HEK293T (cell line): ENCODE data around the gene GRPEL2.

Experiments
- CTCF ChIA-PET: fragments of 350-600 bp; formaldehyde crosslinking; extraction: SDS; loops from one replicate; lab custom pipeline; 2021; ENCODE audit warnings: antibody characterized with exemption, inconsistent platforms; lab: Yijun Ruan, JAX
- POLR2A ChIA-PET: fragments of 350-600 bp; formaldehyde crosslinking; extraction: SDS; loops from one replicate; lab custom pipeline; 2020; ENCODE audit warnings: antibody characterized with exemption, inconsistent platforms; lab: Yijun Ruan, JAX
- DNase-seq: peaks from one replicate; pipeline ENCODE4 v3.0.0; 2012; ENCODE audit warnings: mixed read lengths; ENCODE audit errors: extremely low spot score
- ARNT ChIP-seq: fragments of 450-650 bp; IDR thresholded peaks from 2 replicates; pipeline ENCODE4 v1.6.1; 2017; ENCODE audit warnings: mild to moderate bottlenecking
- BHLHE40 ChIP-seq: fragments of 450-650 bp; IDR thresholded peaks from 2 replicates; pipeline ENCODE4 v1.6.1; 2016; ENCODE audit warnings: mild to moderate bottlenecking, moderate library complexity, borderline replicate concordance
- CTBP1 ChIP-seq: fragments of 450-650 bp; IDR thresholded peaks from 2 replicates; pipeline ENCODE4 v1.6.1; 2016; ENCODE audit warnings: borderline replicate concordance
- ELF4 ChIP-seq: fragments of 450-650 bp; IDR thresholded peaks from 2 replicates; pipeline ENCODE4 v1.6.1; 2017; ENCODE audit warnings: antibody characterized with exemption
- FOXA1 ChIP-seq: fragments of 450-650 bp; IDR thresholded peaks from 2 replicates; pipeline ENCODE4 v1.6.1; 2016; ENCODE audit warnings: mild to moderate bottlenecking
- FOXK2 ChIP-seq: fragments of 450-650 bp; IDR thresholded peaks from 2 replicates; pipeline ENCODE4 v1.6.1; 2016; ENCODE audit warnings: mild to moderate bottlenecking
- FOXM1 ChIP-seq: fragments of 450-650 bp; IDR thresholded peaks from 2 replicates; pipeline ENCODE4 v1.6.1; 2017; ENCODE audit warnings: mild to moderate bottlenecking, borderline replicate concordance
- HDGF ChIP-seq: fragments of 450-650 bp; IDR thresholded peaks from 2 replicates; pipeline ENCODE4 v1.6.1; 2017; ENCODE audit warnings: antibody characterized with exemption, borderline replicate concordance
- L3MBTL2 ChIP-seq: fragments of 450-650 bp; conservative IDR thresholded peaks from 2 replicates; pipeline ENCODE4 v1.6.1; 2016; ENCODE audit warnings: mild to moderate bottlenecking
- LEF1 ChIP-seq: fragments of 450-650 bp; IDR thresholded peaks from 2 replicates; pipeline ENCODE4 v1.6.1; 2017; ENCODE audit warnings: mild to moderate bottlenecking, borderline replicate concordance
- NFRKB ChIP-seq: fragments of 450-650 bp; IDR thresholded peaks from 2 replicates; pipeline ENCODE4 v1.6.1; 2016; ENCODE audit warnings: mild to moderate bottlenecking, moderate library complexity
- SP1 ChIP-seq: fragments of 450-650 bp; IDR thresholded peaks from 2 replicates; pipeline ENCODE4 v1.6.1; 2017
- SUZ12 ChIP-seq: fragments of 450-650 bp; IDR thresholded peaks from 2 replicates; pipeline ENCODE4 v1.6.1; 2016; ENCODE audit warnings: mild to moderate bottlenecking
- TARDBP ChIP-seq: fragments of 450-650 bp; IDR thresholded peaks from 2 replicates; pipeline ENCODE4 v1.6.1; 2016
- ZNF384 ChIP-seq: fragments of 450-650 bp; IDR thresholded peaks from 2 replicates; pipeline ENCODE4 v1.6.1; 2016
- TF ChIP-seq, protein P1 (sequence below): fragments of 450-650 bp; IDR thresholded peaks from 2 replicates; pipeline ENCODE4 v1.6.1; 2016

Gene GRPEL2

DNA sequence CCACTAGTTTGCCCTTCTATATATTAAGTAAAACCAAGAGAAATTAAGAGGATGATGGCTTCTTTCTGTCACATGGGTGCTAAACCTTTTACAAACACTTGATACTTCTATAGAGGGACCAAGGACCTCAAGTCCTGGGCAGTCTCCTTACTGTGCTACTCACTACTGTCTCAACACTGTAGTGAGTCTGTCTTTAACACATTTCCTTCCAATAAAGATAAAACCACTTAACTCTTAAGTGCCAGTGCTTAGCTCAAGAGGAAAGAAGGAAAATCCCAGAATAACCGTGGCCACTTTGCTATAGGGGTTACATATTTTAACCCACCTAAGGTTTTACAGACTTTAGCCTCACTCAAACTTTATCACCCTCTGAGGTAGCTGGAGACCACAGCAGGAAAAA, 4.4 kb upstream of the GRPEL2 start:
- ChIA-PET POLR2A (interaction anchor here (0.8 to 1.3 kb wide), 2 partner anchors 8 to 17 kb away, joined by 3 read pairs; partner anchors contain the start of gene PCYOX1L), CTCF (interaction anchor here (0.5 kb wide), 1 partner anchor 34 kb away, joined by 4 read pairs; no protein-coding TSS in a partner anchor)
- TF ChIP-seq TARDBP, result no peak
- TF ChIP-seq ZNF384, result no peak
- no peak for TF ChIP-seq LEF1
- no peak for DNase-seq

DNA sequence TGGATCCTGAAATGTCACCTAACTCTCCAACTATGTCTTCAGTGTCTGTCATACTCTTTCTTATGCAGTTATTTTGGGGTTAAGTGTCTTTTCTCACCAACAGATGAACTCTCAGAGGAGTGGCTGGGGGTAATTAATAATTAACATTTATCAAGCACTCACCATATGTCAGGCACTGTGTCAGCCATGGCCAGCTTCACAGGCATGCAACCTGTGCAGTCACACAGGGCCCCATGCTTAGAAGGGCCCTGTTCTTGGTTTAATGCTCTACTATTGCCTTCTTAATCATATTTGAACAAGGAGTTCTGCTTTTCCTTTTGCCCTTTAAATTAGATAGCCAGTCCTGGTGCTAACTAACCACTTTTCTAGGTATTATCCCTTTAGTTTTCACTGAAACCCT, 3.4 kb upstream of the GRPEL2 start:
- ChIA-PET POLR2A (interaction anchor here (0.8 to 1.3 kb wide), 2 partner anchors 9 to 16 kb away, joined by 3 read pairs; partner anchors contain the start of gene PCYOX1L), CTCF (interaction anchor here (0.6 kb wide), 1 partner anchor 66 kb away, joined by 3 read pairs; no protein-coding TSS in a partner anchor)
- DNase-seq, result no peak
- TF ChIP-seq BHLHE40, result no peak
- no peak for TF ChIP-seq SP1
- TF ChIP-seq L3MBTL2, result no peak
- TF ChIP-seq FOXA1, result no peak
- TF ChIP-seq ARNT, result no peak
- TF ChIP-seq ELF4, result no peak
- TF ChIP-seq, protein P1, sequence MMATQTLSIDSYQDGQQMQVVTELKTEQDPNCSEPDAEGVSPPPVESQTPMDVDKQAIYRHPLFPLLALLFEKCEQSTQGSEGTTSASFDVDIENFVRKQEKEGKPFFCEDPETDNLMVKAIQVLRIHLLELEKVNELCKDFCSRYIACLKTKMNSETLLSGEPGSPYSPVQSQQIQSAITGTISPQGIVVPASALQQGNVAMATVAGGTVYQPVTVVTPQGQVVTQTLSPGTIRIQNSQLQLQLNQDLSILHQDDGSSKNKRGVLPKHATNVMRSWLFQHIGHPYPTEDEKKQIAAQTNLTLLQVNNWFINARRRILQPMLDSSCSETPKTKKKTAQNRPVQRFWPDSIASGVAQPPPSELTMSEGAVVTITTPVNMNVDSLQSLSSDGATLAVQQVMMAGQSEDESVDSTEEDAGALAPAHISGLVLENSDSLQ, result no peak
- TF ChIP-seq LEF1, result no peak
- TF ChIP-seq TARDBP, result no peak
- no peak for TF ChIP-seq ZNF384
- TF ChIP-seq HDGF, result no peak
- no peak for TF ChIP-seq CTBP1
- no peak for TF ChIP-seq NFRKB
- TF ChIP-seq FOXM1, result no peak
- TF ChIP-seq FOXK2, result no peak

DNA sequence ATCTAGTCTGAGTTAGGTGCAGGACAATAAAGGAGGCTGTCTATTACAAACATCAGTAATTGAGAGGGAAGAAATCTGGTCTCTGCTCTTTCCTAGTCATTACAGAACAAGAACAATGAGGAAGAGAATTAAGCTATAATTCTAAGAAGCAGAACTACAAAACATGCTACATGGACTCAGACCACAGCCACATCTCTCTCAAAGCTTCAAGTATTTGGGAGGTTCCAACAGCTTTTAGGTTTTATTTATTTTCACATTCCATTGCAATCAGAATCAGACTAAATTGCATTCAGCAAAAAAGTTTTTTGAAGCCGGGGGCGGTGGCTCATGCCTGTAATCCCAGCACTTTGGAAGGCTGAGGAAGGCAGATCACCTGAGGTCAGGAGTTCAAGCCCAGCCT, 1.1 kb upstream of the GRPEL2 start:
- no peak for DNase-seq
- CTCF ChIA-PET, result interaction anchor here (1.6 to 3.0 kb wide), 2 partner anchors 23 to 26 kb away, joined by 3 to 7 read pairs; no protein-coding TSS in a partner anchor
- TF ChIP-seq ARNT (no peak), TARDBP (no peak), SP1 (no peak), NFRKB (no peak), SUZ12 (no peak), BHLHE40 (no peak), ELF4 (no peak), CTBP1 (no peak), ZNF384 (no peak), L3MBTL2 (no peak), FOXK2 (no peak)
- TF ChIP-seq, protein P1, result no peak
- POLR2A ChIA-PET, result interaction anchor here (1.1 to 6.6 kb wide), 11 partner anchors 9 to 218 kb away, joined by 4 to 160 read pairs (median 5); partner anchors contain the start of gene PCYOX1L

DNA sequence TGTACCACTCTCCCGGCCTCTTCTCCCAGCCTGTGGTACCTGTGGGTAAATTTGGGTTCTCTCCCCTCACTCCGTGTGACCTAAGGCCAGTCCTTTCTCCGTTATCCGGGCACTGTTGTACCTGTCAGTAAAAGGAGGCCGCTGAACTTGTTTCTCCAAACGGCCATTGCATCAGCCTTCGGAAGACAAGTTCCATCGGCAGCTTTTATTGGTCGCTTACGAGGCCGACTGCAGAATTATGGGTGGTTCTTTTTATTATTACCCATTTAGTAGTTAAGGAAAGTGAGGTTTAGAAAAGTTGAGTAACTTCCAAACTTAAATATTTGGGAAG, 558 bp downstream of the GRPEL2 start:
- peak; percentile 12 for DNase-seq
- TF ChIP-seq, protein P1, result no peak
- TF ChIP-seq ELF4 (no peak), L3MBTL2 (no peak), ARNT (no peak), LEF1 (no peak), FOXK2 (no peak), BHLHE40 (no peak), FOXM1 (no peak), SP1 (no peak), NFRKB (no peak), ZNF384 (no peak), CTBP1 (no peak)
- CTCF ChIA-PET, result interaction anchor here (0.7 to 3.0 kb wide), 3 partner anchors 21 to 96 kb away, joined by 3 to 7 read pairs (median 5); no protein-coding TSS in a partner anchor
- POLR2A ChIA-PET, result interaction anchor here (0.6 to 6.6 kb wide), 21 partner anchors 10 to 236 kb away, joined by 3 to 160 read pairs (median 5); partner anchors contain the start of genes ARHGEF37, CSNK1A1 and PCYOX1L

DNA sequence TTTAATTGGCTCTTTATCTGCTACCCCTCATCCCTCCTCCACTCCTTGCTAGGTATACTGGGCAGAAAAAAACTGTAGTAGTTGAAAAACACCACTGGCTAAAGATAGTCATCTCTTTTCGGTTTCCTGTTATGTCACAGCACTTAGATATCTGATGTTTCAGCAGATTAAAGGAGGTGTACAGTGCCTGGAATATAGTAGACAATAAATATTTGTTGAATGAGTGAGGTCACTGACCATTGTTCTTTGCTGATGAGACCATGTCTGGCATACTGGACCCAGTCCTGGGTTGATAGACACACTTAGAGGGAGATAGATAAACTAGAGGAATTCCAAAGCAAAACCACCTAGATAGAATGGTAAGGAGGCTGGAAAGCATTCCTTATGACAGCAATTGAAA, 3.2 kb downstream of the GRPEL2 start:
- TF ChIP-seq TARDBP (no peak), LEF1 (no peak), NFRKB (no peak), SP1 (no peak), FOXA1 (no peak), HDGF (no peak)
- ChIA-PET POLR2A (interaction anchor here (1.5 to 6.6 kb wide), 2 partner anchors 9 to 10 kb away, joined by 5 to 160 read pairs; partner anchors contain the start of gene PCYOX1L), CTCF (no interaction called here)
- DNase-seq, result no peak

DNA sequence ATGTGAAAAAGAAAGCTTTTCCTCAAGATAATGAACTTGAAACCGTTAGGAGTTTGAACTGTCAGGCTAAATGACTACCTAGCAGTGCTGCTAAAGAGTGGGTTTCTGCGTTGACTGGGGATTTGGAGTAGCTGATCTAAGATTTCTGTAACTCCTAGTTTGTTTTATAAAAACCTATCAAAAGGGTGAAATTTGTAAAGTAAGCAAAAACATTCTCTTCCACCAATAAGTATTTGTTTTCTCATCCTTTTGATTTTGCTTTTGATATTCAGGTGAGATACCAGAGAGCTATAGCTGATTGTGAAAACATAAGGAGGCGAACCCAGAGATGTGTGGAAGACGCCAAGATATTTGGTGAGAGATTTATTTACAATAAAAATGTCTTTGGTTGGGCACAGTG, 4.1 kb downstream of the GRPEL2 start:
- TF ChIP-seq ZNF384 (no peak), ELF4 (no peak), CTBP1 (no peak), FOXK2 (no peak), BHLHE40 (no peak), SUZ12 (no peak), L3MBTL2 (no peak), SP1 (no peak)
- TF ChIP-seq, protein P1, result no peak
- DNase-seq, result no peak
- CTCF ChIA-PET, result no interaction called here
- POLR2A ChIA-PET, result interaction anchor here (1.5 kb wide), 1 partner anchor 9 kb away, joined by 5 read pairs; the partner anchor contains the start of gene PCYOX1L
